ENCODE data around the gene HIP1. TPM values are rescaled to one million over a fixed set of nuclear protein-coding genes. Genes with fewer than 3 reads are reported as not detected.

Gene HIP1
- total and polyA plus RNA-seq, 9 of the 15 experiments (the other 6 are each of a cell fraction or from before 2014, with no cell fraction given), result 2.4 to 13.7 (median 9.5) TPM

- TF ChIP-seq ZNF589 (CRISPR knock-in tag; IDR thresholded peaks at IDR 0.05; ENCODE audit: low read depth) (peak; percentile 92), MLLT1 (IDR thresholded peaks at IDR 0.05) (0 out of 4 replicates have a peak, but pooled peaks of 1 of the 2 experiments have one; percentile 84), ZBTB2 (IDR thresholded peaks at IDR 0.05) (no peak), BCLAF1 (IDR thresholded peaks at IDR 0.05; ENCODE audit: borderline replicate concordance in 1 of 2, control insufficient read depth in 1 of 2, low read depth in 2 of 2, low read length in 1 of 2) (no peak), THAP7 (CRISPR knock-in tag; IDR thresholded peaks at IDR 0.05) (no peak), MCM5 (IDR thresholded peaks at IDR 0.05; ENCODE audit: low read depth) (no peak), MAX (CRISPR knock-in tag; IDR thresholded peaks at IDR 0.05) (no peak), KAT2B (IDR thresholded peaks at IDR 0.05; ENCODE audit: low read depth, low read length) (no peak), HBP1 (CRISPR knock-in tag; IDR thresholded peaks at IDR 0.05) (no peak), CREBBP (IDR thresholded peaks at IDR 0.05; ENCODE audit: low read depth, low read length) (no peak), SAFB2 (IDR thresholded peaks at IDR 0.05; ENCODE audit: borderline replicate concordance, low read depth, low read length, severe bottlenecking) (no peak), RFX7 (CRISPR knock-in tag; IDR thresholded peaks at IDR 0.05) (no peak), DMBX1 (CRISPR knock-in tag; IDR thresholded peaks at IDR 0.05; ENCODE audit: borderline replicate concordance) (peak; percentile 71), HDAC6 (IDR thresholded peaks at IDR 0.05; ENCODE audit: low read depth, low read length) (no peak), ZSCAN29 (IDR thresholded peaks at IDR 0.05) (no peak)
Measured at GRCh38 chr7:75624134-75624832, 114.5 kb downstream of the HIP1 start (continued).
